HEK293 (cell line): ENCODE data around the gene MCM3AP.

Experiments used
- CTCF ChIA-PET: fragments of 350-600 bp; formaldehyde crosslinking; extraction: SDS; loops from one replicate; lab custom pipeline; 2021; ENCODE audit warnings: antibody characterized with exemption; lab: Yijun Ruan, JAX
- POLR2A ChIA-PET: fragments of 300-600 bp; formaldehyde crosslinking; extraction: SDS; loops from one replicate; lab custom pipeline; 2020; ENCODE audit warnings: antibody characterized with exemption, inconsistent platforms; lab: Yijun Ruan, JAX
- H3K27ac ChIP-seq: fragments of 200-500 bp; sonication (Bioruptor generic); 2 replicates; pipeline ENCODE4 v1.5.1; 2014; ENCODE audit warnings: low read depth, low read length, control low read depth, inconsistent platforms; ENCODE audit errors: extremely low read depth
- H3K36me3 ChIP-seq, 2 experiments: fragments of 200-500 bp in 1 of 2; sonication (Bioruptor generic) in 1 of 2; 1 replicate in 1 of 2; 2 replicates in 1 of 2; pipeline ENCODE4 v1.5.1; 2014 to 2017; ENCODE audit warnings: inconsistent platforms in 2 of 2, low read length in 2 of 2; ENCODE audit not compliant: control insufficient read depth in 2 of 2, insufficient read depth in 1 of 2
- H3K4me1 ChIP-seq: fragments of 200-500 bp; sonication (Bioruptor generic); 2 replicates; pipeline ENCODE4 v1.5.1; 2014; ENCODE audit warnings: mild to moderate bottlenecking, low read length, inconsistent platforms; ENCODE audit not compliant: control insufficient read depth, insufficient read depth
- H3K4me3 ChIP-seq: 2 replicates; pipeline ENCODE4 v1.5.1; 2011; ENCODE audit warnings: low read depth, mild to moderate bottlenecking, control low read depth, low read length, moderate library complexity
- H3K9me3 ChIP-seq: fragments of 200-500 bp; sonication (Bioruptor generic); 2 replicates; pipeline ENCODE4 v1.5.1; 2014; ENCODE audit warnings: low read depth, low read length, inconsistent platforms; ENCODE audit not compliant: control insufficient read depth, insufficient read depth
- KLF1 ChIP-seq: fragments of 450-650 bp; formaldehyde crosslinking; IDR thresholded peaks from 2 replicates; pipeline ENCODE4 v1.5.1; 2016; ENCODE audit warnings: missing biosample characterization, missing genetic modification characterization
- KLF10 ChIP-seq: fragments of 450-650 bp; IDR thresholded peaks from 2 replicates; pipeline ENCODE4 v1.5.1; 2018; ENCODE audit warnings: missing biosample characterization, mild to moderate bottlenecking, missing genetic modification characterization
- KLF16 ChIP-seq: fragments of 450-650 bp; formaldehyde crosslinking; IDR thresholded peaks from 2 replicates; pipeline ENCODE4 v1.5.1; 2017; ENCODE audit warnings: missing biosample characterization, missing genetic modification characterization
- SCRT1 ChIP-seq: fragments of 450-650 bp; formaldehyde crosslinking; IDR thresholded peaks from 2 replicates; pipeline ENCODE4 v1.5.1; 2016; ENCODE audit warnings: missing biosample characterization, missing genetic modification characterization, borderline replicate concordance
- WT1 ChIP-seq: fragments of 450-650 bp; formaldehyde crosslinking; IDR thresholded peaks from 2 replicates; pipeline ENCODE4 v1.5.1; 2016; ENCODE audit warnings: missing biosample characterization, missing genetic modification characterization
- ZIC2 ChIP-seq: fragments of 450-650 bp; formaldehyde crosslinking; IDR thresholded peaks from 2 replicates; pipeline ENCODE4 v1.5.1; 2016; ENCODE audit warnings: missing biosample characterization, missing genetic modification characterization
- ZNF202 ChIP-seq: fragments of 450-650 bp; formaldehyde crosslinking; IDR thresholded peaks from 2 replicates; pipeline ENCODE4 v1.5.1; 2016; ENCODE audit warnings: missing biosample characterization, missing genetic modification characterization, borderline replicate concordance
- ZNF530 ChIP-seq: fragments of 450-650 bp; formaldehyde crosslinking; IDR thresholded peaks from 2 replicates; pipeline ENCODE4 v1.5.1; 2016; ENCODE audit warnings: low read depth, missing biosample characterization, missing genetic modification characterization
- ZNF549 ChIP-seq: fragments of 450-650 bp; IDR thresholded peaks from 2 replicates; pipeline ENCODE4 v1.5.1; 2018; ENCODE audit warnings: missing biosample characterization, missing genetic modification characterization, mild to moderate bottlenecking, inconsistent platforms, moderate library complexity
- ZNF600 ChIP-seq: fragments of 450-650 bp; formaldehyde crosslinking; IDR thresholded peaks from 2 replicates; pipeline ENCODE4 v1.5.1; 2016; ENCODE audit warnings: missing biosample characterization, missing genetic modification characterization
- ZNF610 ChIP-seq: fragments of 450-650 bp; formaldehyde crosslinking; IDR thresholded peaks from 2 replicates; pipeline ENCODE4 v1.5.1; 2016; ENCODE audit warnings: missing biosample characterization, missing genetic modification characterization, borderline replicate concordance
- TF ChIP-seq, protein P1 (sequence below): fragments of 450-650 bp; formaldehyde crosslinking; conservative IDR thresholded peaks from 2 replicates; pipeline ENCODE4 v1.5.1; 2016; ENCODE audit warnings: low read depth, missing biosample characterization, missing genetic modification characterization
- TF ChIP-seq, protein P2 (sequence below): fragments of 450-650 bp; formaldehyde crosslinking; IDR thresholded peaks from 2 replicates; pipeline ENCODE4; 2016; ENCODE audit warnings: missing biosample characterization, missing genetic modification characterization
- TF ChIP-seq, protein P3 (sequence below): fragments of 450-650 bp; formaldehyde crosslinking; IDR thresholded peaks from 2 replicates; pipeline ENCODE4 v1.5.1; 2016; ENCODE audit warnings: missing biosample characterization, missing genetic modification characterization
- TF ChIP-seq, protein P4 (sequence below): fragments of 450-650 bp; formaldehyde crosslinking; IDR thresholded peaks from 2 replicates; pipeline ENCODE4 v1.5.1; 2017; ENCODE audit warnings: missing biosample characterization, missing genetic modification characterization
- TF ChIP-seq, protein P5 (sequence below): fragments of 450-650 bp; formaldehyde crosslinking; IDR thresholded peaks from 2 replicates; pipeline ENCODE4 v1.5.1; 2016; ENCODE audit warnings: missing biosample characterization, missing genetic modification characterization

MCM3AP gene

DNA sequence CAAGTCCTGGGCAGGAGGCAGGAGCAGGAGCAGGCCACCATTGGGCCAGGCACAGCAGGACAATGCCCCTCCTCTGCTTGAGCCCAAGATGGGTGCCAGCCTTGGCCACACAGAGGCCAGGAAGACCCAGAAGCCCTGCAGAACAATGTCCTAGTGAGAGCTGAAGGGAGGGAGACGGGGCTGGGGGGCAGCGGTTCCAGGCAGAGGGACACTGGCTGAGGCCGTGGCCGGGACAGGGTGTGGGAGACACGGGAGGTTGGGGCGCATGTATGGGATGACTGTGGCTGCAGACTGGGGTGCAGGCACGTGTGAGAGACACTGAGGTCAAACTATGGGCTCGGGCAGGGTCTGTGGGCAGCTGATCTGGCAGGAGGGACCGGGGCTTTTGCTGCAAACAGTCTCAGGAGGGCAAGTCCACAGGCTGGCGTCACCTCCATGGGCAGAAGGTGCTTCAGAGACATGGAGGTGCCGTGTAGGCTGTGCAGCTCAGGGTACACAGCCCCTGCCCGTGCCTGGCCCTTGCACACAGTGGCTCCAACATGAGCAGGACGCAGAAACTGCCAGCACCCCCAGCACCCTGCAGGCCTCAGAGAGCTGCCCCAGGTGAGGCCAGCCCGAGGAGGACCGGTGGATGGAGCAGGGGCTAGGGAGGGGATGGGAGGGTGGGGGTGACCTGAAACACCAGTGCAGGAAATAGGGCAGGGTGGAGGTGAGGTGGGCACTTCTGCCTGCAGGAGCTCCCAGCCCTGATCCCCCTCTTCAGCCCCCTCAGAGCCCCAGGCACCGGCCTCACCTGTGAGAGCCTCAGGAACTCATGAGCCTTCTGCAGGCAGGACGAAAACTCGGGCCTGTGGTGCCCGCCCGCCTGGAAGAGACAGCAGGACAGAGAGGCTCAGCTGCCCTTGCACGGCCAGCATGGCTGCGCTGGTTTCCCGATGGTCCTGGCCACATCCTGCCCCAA lies 76.4 kb downstream of the MCM3AP start (continued):
- TF ChIP-seq, protein P1, sequence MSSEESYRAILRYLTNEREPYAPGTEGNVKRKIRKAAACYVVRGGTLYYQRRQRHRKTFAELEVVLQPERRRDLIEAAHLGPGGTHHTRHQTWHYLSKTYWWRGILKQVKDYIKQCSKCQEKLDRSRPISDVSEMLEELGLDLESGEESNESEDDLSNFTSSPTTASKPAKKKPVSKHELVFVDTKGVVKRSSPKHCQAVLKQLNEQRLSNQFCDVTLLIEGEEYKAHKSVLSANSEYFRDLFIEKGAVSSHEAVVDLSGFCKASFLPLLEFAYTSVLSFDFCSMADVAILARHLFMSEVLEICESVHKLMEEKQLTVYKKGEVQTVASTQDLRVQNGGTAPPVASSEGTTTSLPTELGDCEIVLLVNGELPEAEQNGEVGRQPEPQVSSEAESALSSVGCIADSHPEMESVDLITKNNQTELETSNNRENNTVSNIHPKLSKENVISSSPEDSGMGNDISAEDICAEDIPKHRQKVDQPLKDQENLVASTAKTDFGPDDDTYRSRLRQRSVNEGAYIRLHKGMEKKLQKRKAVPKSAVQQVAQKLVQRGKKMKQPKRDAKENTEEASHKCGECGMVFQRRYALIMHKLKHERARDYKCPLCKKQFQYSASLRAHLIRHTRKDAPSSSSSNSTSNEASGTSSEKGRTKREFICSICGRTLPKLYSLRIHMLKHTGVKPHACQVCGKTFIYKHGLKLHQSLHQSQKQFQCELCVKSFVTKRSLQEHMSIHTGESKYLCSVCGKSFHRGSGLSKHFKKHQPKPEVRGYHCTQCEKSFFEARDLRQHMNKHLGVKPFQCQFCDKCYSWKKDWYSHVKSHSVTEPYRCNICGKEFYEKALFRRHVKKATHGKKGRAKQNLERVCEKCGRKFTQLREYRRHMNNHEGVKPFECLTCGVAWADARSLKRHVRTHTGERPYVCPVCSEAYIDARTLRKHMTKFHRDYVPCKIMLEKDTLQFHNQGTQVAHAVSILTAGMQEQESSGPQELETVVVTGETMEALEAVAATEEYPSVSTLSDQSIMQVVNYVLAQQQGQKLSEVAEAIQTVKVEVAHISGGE (tag by site-specific recombination): no peak
- no peak for TF ChIP-seq ZNF610 (tag by site-specific recombination)
- TF ChIP-seq KLF16 (tag by site-specific recombination): no peak
- TF ChIP-seq, protein P2, sequence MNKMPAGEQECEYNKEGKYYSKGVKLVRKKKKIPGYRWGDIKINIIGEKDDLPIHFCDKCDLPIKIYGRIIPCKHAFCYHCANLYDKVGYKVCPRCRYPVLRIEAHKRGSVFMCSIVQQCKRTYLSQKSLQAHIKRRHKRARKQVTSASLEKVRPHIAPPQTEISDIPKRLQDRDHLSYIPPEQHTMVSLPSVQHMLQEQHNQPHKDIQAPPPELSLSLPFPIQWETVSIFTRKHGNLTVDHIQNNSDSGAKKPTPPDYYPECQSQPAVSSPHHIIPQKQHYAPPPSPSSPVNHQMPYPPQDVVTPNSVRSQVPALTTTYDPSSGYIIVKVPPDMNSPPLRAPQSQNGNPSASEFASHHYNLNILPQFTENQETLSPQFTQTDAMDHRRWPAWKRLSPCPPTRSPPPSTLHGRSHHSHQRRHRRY (tag by site-specific recombination): no peak

DNA sequence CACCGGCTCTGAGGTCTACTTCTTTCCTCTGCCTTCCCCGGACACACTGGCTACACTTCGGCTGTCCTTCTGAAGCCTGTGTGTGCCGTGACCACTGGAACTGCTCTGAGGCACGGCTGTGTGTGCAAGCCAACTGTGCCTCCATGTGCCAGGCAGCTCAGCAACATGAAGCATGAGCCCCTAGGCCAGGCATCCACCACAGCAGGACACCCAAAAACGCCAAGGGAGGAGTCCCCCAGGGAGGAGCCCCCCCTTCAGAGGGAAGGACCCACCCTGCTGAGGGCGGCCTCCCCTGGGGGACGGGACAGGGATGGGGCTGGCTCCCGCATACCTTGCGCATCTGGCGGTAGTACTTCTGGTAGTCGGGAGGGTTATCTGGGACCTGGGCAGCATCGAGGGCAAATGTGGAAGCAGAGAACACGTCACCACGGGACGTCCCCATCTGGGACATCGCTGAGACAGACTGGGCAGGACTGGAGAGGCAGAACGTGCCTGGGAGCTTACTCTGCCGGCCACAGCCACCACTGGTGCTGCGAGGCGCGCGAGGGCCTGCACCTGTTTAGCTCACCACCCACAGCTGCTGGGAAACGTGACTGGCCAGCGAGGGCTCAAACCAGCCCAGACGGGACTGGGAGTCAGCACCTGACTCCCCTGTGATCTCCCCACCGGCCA lies 77.4 kb downstream of the MCM3AP start:
- ChIA-PET POLR2A (no interaction called here), CTCF (interaction anchor here (0.6 to 1.1 kb wide), 2 partner anchors 50 to 55 kb away, joined by 3 to 4 read pairs; no protein-coding TSS in a partner anchor)
- peaks cover 17 to 62% of the 10 kb centered on the region in 2 experiments for H3K36me3 ChIP-seq
- H3K4me1 ChIP-seq: no peaks in the 10 kb centered on the region
- H3K9me3 ChIP-seq: no peaks in the 10 kb centered on the region
- H3K4me3 ChIP-seq: no peak overlapping the region
- TF ChIP-seq ZNF530 (no peak), ZNF600 (tag by site-specific recombination) (0 out of 2 replicates have a peak, but pooled peaks have one; percentile 31), ZNF202 (no peak), KLF10 (tag by site-specific recombination) (no peak), ZIC2 (tag by site-specific recombination) (peak; percentile 22)
- no peak overlapping the region for H3K27ac ChIP-seq

DNA sequence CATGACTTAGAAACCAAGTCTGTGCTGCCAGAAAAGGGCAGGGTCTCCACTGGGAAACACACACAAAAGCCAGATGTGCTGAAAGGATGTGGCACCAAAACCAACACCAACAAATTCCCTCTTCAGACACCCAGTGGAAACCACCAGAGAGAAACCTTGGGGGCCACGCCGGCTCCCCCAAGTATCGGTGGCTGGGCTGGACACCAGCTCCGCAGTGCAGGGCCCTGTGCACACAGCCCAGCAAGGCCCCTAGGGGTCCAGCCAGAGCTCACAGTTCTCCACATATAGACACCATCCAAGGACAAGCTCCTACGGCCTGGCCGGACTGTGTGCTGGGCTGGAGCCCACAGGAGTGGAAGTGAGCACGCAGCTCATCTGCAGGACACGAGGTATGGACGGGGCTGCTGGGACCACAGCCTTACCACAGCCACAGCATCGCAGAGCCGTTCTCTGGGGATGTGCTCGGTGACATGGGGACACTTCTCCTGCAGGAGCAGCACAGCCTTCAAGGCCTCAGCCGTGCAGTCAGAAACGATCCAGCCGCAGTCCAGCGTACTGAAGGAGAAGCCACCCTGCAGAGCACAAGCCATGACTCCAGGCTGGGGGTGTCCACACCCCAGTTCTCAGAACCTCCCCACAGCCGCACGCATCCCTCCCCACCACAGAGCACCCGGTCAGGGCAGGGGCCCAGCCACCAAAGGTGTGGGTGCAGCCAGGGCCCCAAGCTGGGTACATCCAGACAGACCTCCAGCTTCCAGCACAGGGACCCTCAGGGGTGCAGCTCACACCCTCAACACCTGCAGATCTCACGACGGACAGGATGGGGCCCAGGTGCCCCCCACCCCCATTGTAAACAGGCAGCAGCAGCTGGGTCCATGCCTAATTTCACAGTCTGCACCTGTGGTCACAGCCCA lies 78.1 kb downstream of the MCM3AP start:
- Histone ChIP-seq H3K36me3 (peaks cover 23 to 60% of the 10 kb centered on the region in 2 experiments), H3K9me3 (no peaks in the 10 kb centered on the region), H3K27ac (no peak overlapping the region), H3K4me3 (no peak overlapping the region), H3K4me1 (no peaks in the 10 kb centered on the region)
- ChIA-PET POLR2A (no interaction called here), CTCF (interaction anchor here (0.6 to 1.1 kb wide), 2 partner anchors 49 to 54 kb away, joined by 3 to 4 read pairs; no protein-coding TSS in a partner anchor)
- TF ChIP-seq ZNF549 (tag by site-specific recombination) (no peak), WT1 (tag by site-specific recombination) (no peak), KLF1 (tag by site-specific recombination) (no peak), SCRT1 (no peak), ZNF530 (no peak)
- TF ChIP-seq, protein P3, sequence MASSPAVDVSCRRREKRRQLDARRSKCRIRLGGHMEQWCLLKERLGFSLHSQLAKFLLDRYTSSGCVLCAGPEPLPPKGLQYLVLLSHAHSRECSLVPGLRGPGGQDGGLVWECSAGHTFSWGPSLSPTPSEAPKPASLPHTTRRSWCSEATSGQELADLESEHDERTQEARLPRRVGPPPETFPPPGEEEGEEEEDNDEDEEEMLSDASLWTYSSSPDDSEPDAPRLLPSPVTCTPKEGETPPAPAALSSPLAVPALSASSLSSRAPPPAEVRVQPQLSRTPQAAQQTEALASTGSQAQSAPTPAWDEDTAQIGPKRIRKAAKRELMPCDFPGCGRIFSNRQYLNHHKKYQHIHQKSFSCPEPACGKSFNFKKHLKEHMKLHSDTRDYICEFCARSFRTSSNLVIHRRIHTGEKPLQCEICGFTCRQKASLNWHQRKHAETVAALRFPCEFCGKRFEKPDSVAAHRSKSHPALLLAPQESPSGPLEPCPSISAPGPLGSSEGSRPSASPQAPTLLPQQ (tag by site-specific recombination): no peak
- TF ChIP-seq, protein P4, sequence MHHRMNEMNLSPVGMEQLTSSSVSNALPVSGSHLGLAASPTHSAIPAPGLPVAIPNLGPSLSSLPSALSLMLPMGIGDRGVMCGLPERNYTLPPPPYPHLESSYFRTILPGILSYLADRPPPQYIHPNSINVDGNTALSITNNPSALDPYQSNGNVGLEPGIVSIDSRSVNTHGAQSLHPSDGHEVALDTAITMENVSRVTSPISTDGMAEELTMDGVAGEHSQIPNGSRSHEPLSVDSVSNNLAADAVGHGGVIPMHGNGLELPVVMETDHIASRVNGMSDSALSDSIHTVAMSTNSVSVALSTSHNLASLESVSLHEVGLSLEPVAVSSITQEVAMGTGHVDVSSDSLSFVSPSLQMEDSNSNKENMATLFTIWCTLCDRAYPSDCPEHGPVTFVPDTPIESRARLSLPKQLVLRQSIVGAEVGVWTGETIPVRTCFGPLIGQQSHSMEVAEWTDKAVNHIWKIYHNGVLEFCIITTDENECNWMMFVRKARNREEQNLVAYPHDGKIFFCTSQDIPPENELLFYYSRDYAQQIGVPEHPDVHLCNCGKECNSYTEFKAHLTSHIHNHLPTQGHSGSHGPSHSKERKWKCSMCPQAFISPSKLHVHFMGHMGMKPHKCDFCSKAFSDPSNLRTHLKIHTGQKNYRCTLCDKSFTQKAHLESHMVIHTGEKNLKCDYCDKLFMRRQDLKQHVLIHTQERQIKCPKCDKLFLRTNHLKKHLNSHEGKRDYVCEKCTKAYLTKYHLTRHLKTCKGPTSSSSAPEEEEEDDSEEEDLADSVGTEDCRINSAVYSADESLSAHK (tag by site-specific recombination): no peak
- TF ChIP-seq, protein P5, sequence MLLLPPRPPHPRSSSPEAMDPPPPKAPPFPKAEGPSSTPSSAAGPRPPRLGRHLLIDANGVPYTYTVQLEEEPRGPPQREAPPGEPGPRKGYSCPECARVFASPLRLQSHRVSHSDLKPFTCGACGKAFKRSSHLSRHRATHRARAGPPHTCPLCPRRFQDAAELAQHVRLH (tag by site-specific recombination): no peak
